Neuronal stem cell (in vitro differentiated cells): ENCODE data around the gene BLTP3B.

Experiments used
- DNase-seq: peaks from one replicate; pipeline ENCODE4 v3.0.0-alpha.2; 2013; ENCODE audit warnings: low spot score
- H2AFZ ChIP-seq: one replicate; pipeline ENCODE4 v1.6.1; 2013; ENCODE audit warnings: mild to moderate bottlenecking, low read length, inconsistent platforms
- H2AK5ac ChIP-seq: 2 replicates; pipeline ENCODE4 v1.6.1; 2013; ENCODE audit warnings: low read depth, mild to moderate bottlenecking, inconsistent platforms, low read length, moderate library complexity, mixed read lengths
- H2BK120ac ChIP-seq: 2 replicates; pipeline ENCODE4 v1.6.1; 2013; ENCODE audit warnings: low read depth, mild to moderate bottlenecking, inconsistent platforms, low read length, moderate library complexity, mixed read lengths
- H2BK12ac ChIP-seq: one replicate; pipeline ENCODE4 v1.6.1; 2013; ENCODE audit warnings: low read length, inconsistent platforms
- H2BK15ac ChIP-seq: 2 replicates; pipeline ENCODE4 v1.6.1; 2013; ENCODE audit warnings: mild to moderate bottlenecking, low read length, inconsistent platforms, mixed read lengths
- H2BK5ac ChIP-seq: one replicate; pipeline ENCODE4 v1.6.1; 2013; ENCODE audit warnings: inconsistent platforms, mild to moderate bottlenecking, low read length, moderate library complexity
- H3K14ac ChIP-seq: one replicate; pipeline ENCODE4 v1.6.1; 2013; ENCODE audit warnings: low read length, inconsistent platforms
- H3K18ac ChIP-seq: 2 replicates; pipeline ENCODE4 v1.6.1; 2013; ENCODE audit warnings: low read length, inconsistent platforms
- H3K23ac ChIP-seq: 2 replicates; pipeline ENCODE4 v1.6.1; 2013; ENCODE audit warnings: low read depth, mild to moderate bottlenecking, mixed read lengths, low read length, inconsistent platforms; ENCODE audit not compliant: poor library complexity
- H3K27ac ChIP-seq: replicated peaks from 3 replicates; pipeline ENCODE4 v1.5.1; 2013; ENCODE audit warnings: low read length, inconsistent platforms
- H3K27me3 ChIP-seq, 3 experiments: 2 replicates each; pipeline ENCODE4 v1.6.1; 2013; ENCODE audit warnings: low read length in 3 of 3, mild to moderate bottlenecking in 2 of 3, inconsistent platforms in 1 of 3, low read depth in 1 of 3, mixed read lengths in 1 of 3, moderate library complexity in 1 of 3; ENCODE audit not compliant: control insufficient read depth in 3 of 3, insufficient read depth in 3 of 3
- H3K36me3 ChIP-seq, 2 donors: replicated peaks in 1 of 2; 2 replicates each; pipeline ENCODE4 v1.6.1; 2013; ENCODE audit warnings: low read length in 2 of 2; ENCODE audit not compliant: control insufficient read depth in 2 of 2, insufficient read depth in 2 of 2
- H3K4ac ChIP-seq: 2 replicates; pipeline ENCODE4 v1.6.1; 2013; ENCODE audit warnings: inconsistent platforms, mild to moderate bottlenecking, low read length, moderate library complexity
- H3K4me1 ChIP-seq, 2 donors: 1 replicate in 1 of 2; 2 replicates in 1 of 2; pipeline ENCODE4 v1.6.1; 2013; ENCODE audit warnings: low read length in 2 of 2, low read depth in 1 of 2; ENCODE audit not compliant: control insufficient read depth in 2 of 2, insufficient read depth in 1 of 2
- H3K4me2 ChIP-seq: one replicate; pipeline ENCODE4 v1.6.1; 2013; ENCODE audit warnings: mild to moderate bottlenecking, low read length, inconsistent platforms; ENCODE audit not compliant: insufficient read depth, poor library complexity, severe bottlenecking
- H3K4me3 ChIP-seq, 2 donors: 2 replicates each; pipeline ENCODE4 v1.5.1; 2013; ENCODE audit warnings: low read length in 2 of 2, mild to moderate bottlenecking in 2 of 2, inconsistent platforms in 1 of 2, moderate library complexity in 1 of 2
- H3K79me1 ChIP-seq: one replicate; pipeline ENCODE4 v1.6.1; 2013; ENCODE audit warnings: low read depth, mild to moderate bottlenecking, inconsistent platforms, low read length, moderate library complexity
- H3K9ac ChIP-seq: one replicate; pipeline ENCODE4 v1.6.1; 2013; ENCODE audit warnings: mild to moderate bottlenecking, low read depth, low read length, inconsistent platforms; ENCODE audit not compliant: poor library complexity
- H3K9me3 ChIP-seq, 2 donors: replicated peaks in 1 of 2; 2 replicates each; pipeline versions ENCODE3 to v1.6.1; 2013; ENCODE audit warnings: low read length in 2 of 2, mild to moderate bottlenecking in 2 of 2, inconsistent platforms in 1 of 2, low read depth in 1 of 2, mixed read lengths in 1 of 2, moderate library complexity in 1 of 2; ENCODE audit not compliant: control insufficient read depth in 2 of 2, insufficient read depth in 1 of 2
- H4K8ac ChIP-seq: one replicate; pipeline ENCODE4 v1.6.1; 2013; ENCODE audit warnings: low read depth, mild to moderate bottlenecking, inconsistent platforms, low read length, moderate library complexity
- H4K91ac ChIP-seq: one replicate; pipeline ENCODE4 v1.6.1; 2013; ENCODE audit warnings: low read length, low read depth, mild to moderate bottlenecking, inconsistent platforms; ENCODE audit not compliant: poor library complexity
- WGBS, 2 donors: extraction: QIAGEN DNeasy Blood & Tissue Kit; methylation state at CpG; one replicate each; pipeline ENCODE4 v1.1.7; 2013; ENCODE audit warnings: missing lambda C conversion rate in 2 of 2, mixed read lengths in 1 of 2; ENCODE audit not compliant: insufficient read length in 2 of 2, insufficient replicate concordance in 1 of 2; ENCODE audit errors: extremely low coverage in 2 of 2; 5-methylcytosine and 5-hydroxymethylcytosine counted together

The BLTP3B gene

DNA sequence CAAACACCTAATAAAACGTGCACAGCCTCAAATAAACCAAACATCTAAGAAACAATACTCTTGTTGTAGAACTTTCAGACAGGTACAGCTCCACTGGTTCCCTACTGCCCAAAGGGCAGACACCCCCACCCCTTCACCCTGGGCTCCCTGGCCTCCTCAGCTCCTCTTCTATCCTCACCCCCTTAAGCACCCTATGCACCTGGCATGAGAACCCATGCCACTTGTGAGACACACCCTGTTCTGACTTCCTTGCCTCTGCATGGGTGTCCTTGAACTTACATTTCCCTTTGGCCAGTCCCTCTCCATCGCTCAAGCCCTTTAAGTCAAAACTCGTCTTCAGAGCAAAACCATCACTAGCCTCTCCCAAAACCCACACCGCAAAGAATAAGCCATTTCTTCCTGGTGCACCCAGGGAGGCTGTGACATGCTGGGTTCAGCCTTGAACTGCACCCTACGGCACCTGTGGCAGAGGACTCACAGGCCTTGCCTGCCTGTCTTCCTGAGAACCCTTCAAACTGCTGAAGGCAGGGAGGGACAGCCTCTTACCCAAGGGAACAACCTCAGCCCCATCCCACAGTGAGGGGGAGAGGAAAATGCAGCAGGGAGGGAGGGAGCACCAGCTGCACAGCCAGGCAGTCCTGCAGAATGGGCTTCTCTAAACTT is 45.3 kb upstream of the BLTP3B start:
- no peak overlapping the region for H4K8ac ChIP-seq
- no peak overlapping the region for H3K4me2 ChIP-seq
- no peak overlapping the region for H3K23ac ChIP-seq
- H3K9ac ChIP-seq, result no peak overlapping the region
- H3K36me3 ChIP-seq, result no peaks in the 10 kb centered on the region
- H3K4me3 ChIP-seq, result no peak overlapping the region
- DNase-seq, result no peak
- H3K27me3 ChIP-seq, result no peaks in the 10 kb centered on the region
- H3K18ac ChIP-seq, result no peak overlapping the region
- H3K4me1 ChIP-seq, result no peaks in the 10 kb centered on the region
- H3K27ac ChIP-seq, result no peak overlapping the region
- H2BK12ac ChIP-seq, result no peak overlapping the region
- H4K91ac ChIP-seq, result no peak overlapping the region
- no CpG with 5 or more reads among the region's 5 CpGs for WGBS, 2 donors
- H3K79me1 ChIP-seq, result no peaks in the 10 kb centered on the region
- no peak overlapping the region for H3K4ac ChIP-seq
- no peak overlapping the region for H2BK15ac ChIP-seq
- H3K14ac ChIP-seq, result no peak overlapping the region
- no peak overlapping the region for H2BK120ac ChIP-seq
- H2AFZ ChIP-seq, result no peak overlapping the region
- H2BK5ac ChIP-seq, result no peak overlapping the region
- H3K9me3 ChIP-seq, result no peaks in the 10 kb centered on the region
- no peak overlapping the region for H2AK5ac ChIP-seq

DNA sequence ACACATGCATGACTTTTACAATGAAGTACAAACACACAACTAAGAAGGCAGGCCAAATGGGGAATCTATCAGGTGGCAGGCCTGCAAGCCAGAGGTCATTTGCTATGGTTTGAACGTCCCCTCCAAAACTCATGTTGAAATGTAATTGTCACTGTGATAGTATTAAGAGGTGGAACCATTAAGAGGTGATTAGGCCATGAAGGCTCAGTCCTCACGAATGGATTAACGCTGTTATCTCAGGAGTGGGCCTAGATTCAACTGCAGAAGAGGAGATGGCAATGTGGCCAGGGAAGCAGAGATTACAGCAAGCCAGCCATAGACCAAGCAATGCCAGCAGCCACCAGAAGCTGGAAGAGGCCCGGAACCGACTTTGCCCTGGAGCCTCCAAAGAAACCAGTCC is 44.4 kb upstream of the BLTP3B start:
- Histone ChIP-seq H3K27me3 (no peaks in the 10 kb centered on the region), H3K18ac (no peak overlapping the region), H4K8ac (no peak overlapping the region), H3K9ac (no peak overlapping the region), H3K36me3 (no peaks in the 10 kb centered on the region), H3K79me1 (no peaks in the 10 kb centered on the region), H2BK15ac (no peak overlapping the region), H3K27ac (no peak overlapping the region), H3K14ac (no peak overlapping the region), H2AK5ac (no peak overlapping the region), H4K91ac (no peak overlapping the region), H3K4ac (no peak overlapping the region), H2BK12ac (no peak overlapping the region), H3K4me1 (no peaks in the 10 kb centered on the region), H2BK5ac (no peak overlapping the region), H2BK120ac (no peak overlapping the region), H3K23ac (no peak overlapping the region), H3K9me3 (no peaks in the 10 kb centered on the region), H3K4me2 (no peak overlapping the region), H2AFZ (no peak overlapping the region), H3K4me3 (no peak overlapping the region)
- no peak for DNase-seq
- WGBS, 2 donors, result no CpG with 5 or more reads among the region's 5 CpGs

DNA sequence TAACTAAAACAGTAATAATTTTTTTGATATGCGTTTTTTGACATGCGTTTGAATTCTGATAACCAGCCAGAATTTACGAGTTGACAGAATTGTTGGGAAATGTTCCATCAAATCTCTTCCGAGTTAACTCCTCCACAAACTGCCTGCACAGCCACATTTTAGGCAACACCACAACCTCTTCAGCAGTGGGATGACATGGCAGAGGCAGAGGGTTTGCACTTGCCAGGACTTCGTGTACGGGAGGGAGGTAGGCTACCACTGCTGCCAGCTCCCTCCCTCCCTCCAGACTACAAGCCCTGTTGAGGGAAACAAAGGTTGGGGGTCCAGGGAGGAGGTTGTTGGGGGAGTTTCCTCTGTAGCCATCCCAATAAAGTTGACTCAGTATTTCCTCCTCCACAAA is 43.4 kb upstream of the BLTP3B start:
- no peak overlapping the region for H2BK15ac ChIP-seq
- no peak for DNase-seq
- no CpG with 5 or more reads among the region's 6 CpGs for WGBS, 2 donors
- H3K4me1 ChIP-seq, result no peaks in the 10 kb centered on the region
- H3K4ac ChIP-seq, result no peak overlapping the region
- H2BK120ac ChIP-seq, result no peak overlapping the region
- H3K27ac ChIP-seq, result no peak overlapping the region
- H3K27me3 ChIP-seq, result no peaks in the 10 kb centered on the region
- no peak overlapping the region for H3K14ac ChIP-seq
- no peak overlapping the region for H3K18ac ChIP-seq
- H3K4me2 ChIP-seq, result no peak overlapping the region
- no peak overlapping the region for H3K9ac ChIP-seq
- no peak overlapping the region for H2AFZ ChIP-seq
- H4K91ac ChIP-seq, result no peak overlapping the region
- no peak overlapping the region for H3K4me3 ChIP-seq
- H4K8ac ChIP-seq, result no peak overlapping the region
- H3K79me1 ChIP-seq, result no peaks in the 10 kb centered on the region
- H2BK5ac ChIP-seq, result no peak overlapping the region
- H3K23ac ChIP-seq, result no peak overlapping the region
- H2BK12ac ChIP-seq, result no peak overlapping the region
- H2AK5ac ChIP-seq, result no peak overlapping the region
- H3K36me3 ChIP-seq, result no peaks in the 10 kb centered on the region
- no peaks in the 10 kb centered on the region for H3K9me3 ChIP-seq

DNA sequence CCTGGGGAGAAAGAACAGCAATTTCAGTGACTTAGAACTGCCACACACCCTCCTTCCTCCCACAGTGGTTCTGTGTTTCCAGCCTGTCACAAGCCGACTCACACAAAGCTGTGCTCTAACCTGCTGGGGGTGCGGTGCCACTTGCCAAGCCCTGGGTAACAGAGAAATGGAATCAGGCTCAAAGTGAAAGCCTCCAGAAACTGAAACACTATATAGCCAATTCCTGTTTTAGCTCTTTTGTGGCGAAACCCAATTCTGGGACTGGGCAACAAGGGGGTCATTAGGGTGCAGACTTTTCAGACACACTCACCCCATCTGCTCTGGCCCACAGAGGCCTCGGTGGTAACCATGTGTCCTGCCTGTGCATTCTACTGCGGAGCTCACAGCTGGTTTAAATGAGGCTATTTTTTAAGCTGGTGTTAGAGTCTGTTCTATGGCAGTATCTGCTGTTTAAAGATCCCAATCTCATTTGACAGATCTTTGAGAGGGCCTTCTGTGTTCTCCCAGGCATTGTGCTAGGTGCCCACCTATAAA is 42.8 kb upstream of the BLTP3B start:
- no peak overlapping the region for H3K4me2 ChIP-seq
- no peak overlapping the region for H2AFZ ChIP-seq
- H4K8ac ChIP-seq, result no peak overlapping the region
- H3K36me3 ChIP-seq, result no peaks in the 10 kb centered on the region
- no peak overlapping the region for H4K91ac ChIP-seq
- H3K4ac ChIP-seq, result no peak overlapping the region
- no peak overlapping the region for H3K27ac ChIP-seq
- no peak overlapping the region for H3K9ac ChIP-seq
- H3K14ac ChIP-seq, result no peak overlapping the region
- H3K4me1 ChIP-seq, result no peaks in the 10 kb centered on the region
- H3K4me3 ChIP-seq, result no peak overlapping the region
- DNase-seq, result no peak
- no peaks in the 10 kb centered on the region for H3K27me3 ChIP-seq
- WGBS, 2 donors, result no CpG with 5 or more reads among the region's 5 CpGs
- H3K23ac ChIP-seq, result no peak overlapping the region
- H3K18ac ChIP-seq, result no peak overlapping the region
- no peaks in the 10 kb centered on the region for H3K9me3 ChIP-seq
- H3K79me1 ChIP-seq, result no peaks in the 10 kb centered on the region
- H2BK12ac ChIP-seq, result no peak overlapping the region
- H2BK120ac ChIP-seq, result no peak overlapping the region
- H2AK5ac ChIP-seq, result no peak overlapping the region
- no peak overlapping the region for H2BK15ac ChIP-seq
- H2BK5ac ChIP-seq, result no peak overlapping the region
